Measurements from ENCODE around the gene TANGO2. TPM values are rescaled to one million over a fixed set of nuclear protein-coding genes. Genes with fewer than 3 reads are reported as not detected.

TANGO2 gene
- total and polyA plus RNA-seq, 9 of the 15 experiments (the other 6 are each of a cell fraction or from before 2014, with no cell fraction given), result 15.5 to 94.9 (median 70.1) TPM

DNA sequence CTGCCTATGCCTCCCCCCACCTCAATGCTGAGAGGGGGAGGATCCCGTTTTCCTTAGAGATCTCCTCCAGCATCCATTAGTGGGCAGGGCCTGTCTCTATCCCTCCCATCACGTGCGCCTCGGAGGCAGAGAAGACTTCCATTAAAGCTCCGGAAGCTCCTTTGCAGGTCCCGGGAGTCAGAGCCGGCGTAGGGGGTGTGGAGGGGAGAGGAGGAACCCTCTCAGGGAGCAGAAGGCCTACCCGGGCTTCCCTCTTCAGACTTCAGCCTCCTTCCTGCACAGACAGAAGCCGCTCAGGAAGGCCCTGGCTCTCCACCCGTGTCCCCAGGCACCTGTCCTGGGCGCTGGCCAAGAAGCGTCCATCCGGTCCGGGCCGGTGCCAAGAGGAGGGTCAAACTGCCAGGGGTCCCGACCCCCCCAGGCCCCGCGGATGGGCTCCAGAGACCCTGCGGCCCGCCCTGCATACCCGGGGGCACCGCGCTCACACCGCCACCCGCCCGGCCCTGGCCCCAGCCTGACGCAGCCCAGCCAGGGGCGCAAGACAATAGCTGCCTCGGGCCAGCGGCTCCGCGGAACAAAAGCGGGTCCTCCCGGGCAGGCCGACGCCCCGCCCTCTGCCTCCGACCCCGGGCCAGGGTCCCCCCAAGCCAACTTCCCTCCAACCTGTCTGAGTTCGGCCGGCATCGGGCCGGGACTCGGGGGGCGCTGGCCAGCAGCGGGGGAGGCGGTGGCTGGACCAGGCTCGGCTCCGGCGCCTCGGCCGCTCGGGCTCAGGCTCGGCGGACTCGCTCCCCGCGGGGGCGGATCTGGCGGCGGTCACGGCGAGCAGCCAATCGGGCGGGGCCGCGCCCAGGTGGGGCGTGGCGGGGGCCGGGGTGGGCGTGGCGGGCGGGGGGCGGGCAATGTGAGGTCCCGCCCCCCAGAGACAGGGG is 34.2 kb upstream of the TANGO2 start (continued):
- TF ChIP-seq FOXM1 (IDR thresholded peaks at IDR 0.05; ENCODE audit: low read depth) (no peak), FOXM1 (CRISPR knock-in tag; IDR thresholded peaks at IDR 0.05; ENCODE audit: low read depth) (no peak), TCFL5 (CRISPR knock-in tag; conservative IDR thresholded peaks at IDR 0.05) (no peak), PBX2 (CRISPR knock-in tag; IDR thresholded peaks at IDR 0.05; ENCODE audit: low read depth) (0 out of 2 replicates have a peak, but pooled peaks have one; percentile 25), PBX2 (tag; conservative IDR thresholded peaks at IDR 0.05; ENCODE audit: low read depth) (no peak), ARID1B (IDR thresholded peaks at IDR 0.05) (no peak; the same call in 1 of the 2 replicates), BRD9 (IDR thresholded peaks at IDR 0.05; ENCODE audit: low read depth, partially characterized antibody) (no peak), ZNF586 (CRISPR knock-in tag; conservative IDR thresholded peaks at IDR 0.05) (no peak), NRF1 (conservative IDR thresholded peaks at IDR 0.05 in 1 of 2, IDR thresholded peaks at IDR 0.05 in 1 of 2) (peak; percentile 58 to 70), PHF20 (IDR thresholded peaks at IDR 0.05; ENCODE audit: partially characterized antibody) (peak; percentile 95), SMAD3 (CRISPR knock-in tag; conservative IDR thresholded peaks at IDR 0.05) (no peak), SMARCB1 (IDR thresholded peaks at IDR 0.05; ENCODE audit: insufficient read length, low read depth) (no peak), ZNF184 (CRISPR knock-in tag; IDR thresholded peaks at IDR 0.05) (peak; percentile 20; the same call in 1 of the 2 replicates), CSDE1 (IDR thresholded peaks at IDR 0.05) (no peak), SETDB1 (IDR thresholded peaks at IDR 0.05; ENCODE audit: low read length) (no peak), ZNF134 (CRISPR knock-in tag; conservative IDR thresholded peaks at IDR 0.05) (no peak), NBN (IDR thresholded peaks at IDR 0.05; ENCODE audit: low read depth) (no peak), EZH2 (IDR thresholded peaks at IDR 0.05; ENCODE audit: borderline replicate concordance, low read depth, low read length) (no peak), ZNF12 (CRISPR knock-in tag; IDR thresholded peaks at IDR 0.05) (no peak)
- TF ChIP-seq, protein P1, sequence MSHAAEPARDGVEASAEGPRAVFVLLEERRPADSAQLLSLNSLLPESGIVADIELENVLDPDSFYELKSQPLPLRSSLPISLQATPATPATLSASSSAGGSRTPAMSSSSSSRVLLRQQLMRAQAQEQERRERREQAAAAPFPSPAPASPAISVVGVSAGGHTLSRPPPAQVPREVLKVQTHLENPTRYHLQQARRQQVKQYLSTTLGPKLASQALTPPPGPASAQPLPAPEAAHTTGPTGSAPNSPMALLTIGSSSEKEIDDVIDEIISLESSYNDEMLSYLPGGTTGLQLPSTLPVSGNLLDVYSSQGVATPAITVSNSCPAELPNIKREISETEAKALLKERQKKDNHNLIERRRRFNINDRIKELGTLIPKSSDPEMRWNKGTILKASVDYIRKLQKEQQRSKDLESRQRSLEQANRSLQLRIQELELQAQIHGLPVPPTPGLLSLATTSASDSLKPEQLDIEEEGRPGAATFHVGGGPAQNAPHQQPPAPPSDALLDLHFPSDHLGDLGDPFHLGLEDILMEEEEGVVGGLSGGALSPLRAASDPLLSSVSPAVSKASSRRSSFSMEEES (CRISPR knock-in tag; IDR thresholded peaks at IDR 0.05), result no peak
- TF ChIP-seq, protein P2, sequence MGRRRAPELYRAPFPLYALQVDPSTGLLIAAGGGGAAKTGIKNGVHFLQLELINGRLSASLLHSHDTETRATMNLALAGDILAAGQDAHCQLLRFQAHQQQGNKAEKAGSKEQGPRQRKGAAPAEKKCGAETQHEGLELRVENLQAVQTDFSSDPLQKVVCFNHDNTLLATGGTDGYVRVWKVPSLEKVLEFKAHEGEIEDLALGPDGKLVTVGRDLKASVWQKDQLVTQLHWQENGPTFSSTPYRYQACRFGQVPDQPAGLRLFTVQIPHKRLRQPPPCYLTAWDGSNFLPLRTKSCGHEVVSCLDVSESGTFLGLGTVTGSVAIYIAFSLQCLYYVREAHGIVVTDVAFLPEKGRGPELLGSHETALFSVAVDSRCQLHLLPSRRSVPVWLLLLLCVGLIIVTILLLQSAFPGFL (CRISPR knock-in tag; IDR thresholded peaks at IDR 0.05), result no peak
- TF ChIP-seq, protein P3, sequence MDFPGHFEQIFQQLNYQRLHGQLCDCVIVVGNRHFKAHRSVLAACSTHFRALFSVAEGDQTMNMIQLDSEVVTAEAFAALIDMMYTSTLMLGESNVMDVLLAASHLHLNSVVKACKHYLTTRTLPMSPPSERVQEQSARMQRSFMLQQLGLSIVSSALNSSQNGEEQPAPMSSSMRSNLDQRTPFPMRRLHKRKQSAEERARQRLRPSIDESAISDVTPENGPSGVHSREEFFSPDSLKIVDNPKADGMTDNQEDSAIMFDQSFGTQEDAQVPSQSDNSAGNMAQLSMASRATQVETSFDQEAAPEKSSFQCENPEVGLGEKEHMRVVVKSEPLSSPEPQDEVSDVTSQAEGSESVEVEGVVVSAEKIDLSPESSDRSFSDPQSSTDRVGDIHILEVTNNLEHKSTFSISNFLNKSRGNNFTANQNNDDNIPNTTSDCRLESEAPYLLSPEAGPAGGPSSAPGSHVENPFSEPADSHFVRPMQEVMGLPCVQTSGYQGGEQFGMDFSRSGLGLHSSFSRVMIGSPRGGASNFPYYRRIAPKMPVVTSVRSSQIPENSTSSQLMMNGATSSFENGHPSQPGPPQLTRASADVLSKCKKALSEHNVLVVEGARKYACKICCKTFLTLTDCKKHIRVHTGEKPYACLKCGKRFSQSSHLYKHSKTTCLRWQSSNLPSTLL (IDR thresholded peaks at IDR 0.05), result no peak

All from K562 (cell line).